ENCODE results near the gene GMDS. TPM values are rescaled to one million over a fixed set of nuclear protein-coding genes. Genes with fewer than 3 reads are reported as not detected.

The GMDS gene
- total RNA-seq, 1 experiment from 2014 or later = 10.0 TPM

GRCh38 chr6:1940381-1940780, 305.0 kb downstream of the GMDS start:
- DNase-seq (ENCODE audit: low read depth) = no peak

GRCh38 chr6:1933292-1933691, 312.1 kb downstream of the GMDS start:
- no peak for DNase-seq (ENCODE audit: low read depth)

GRCh38 chr6:1931817-1932216, 313.6 kb downstream of the GMDS start:
- DNase-seq (ENCODE audit: low read depth) = no peak

- no peak for DNase-seq (ENCODE audit: low read depth)
These were observed 315.0 kb downstream of the GMDS start for GRCh38 chr6:1930356-1930755.

GRCh38 chr6:1929931-1930330, 315.5 kb downstream of the GMDS start:
- no peak for DNase-seq (ENCODE audit: low read depth)

- no peak for DNase-seq (ENCODE audit: low read depth)
These were observed 319.5 kb downstream of the GMDS start for GRCh38 chr6:1925743-1926430.

GRCh38 chr6:1923449-1923848, 322.0 kb downstream of the GMDS start:
- no peak for DNase-seq (ENCODE audit: low read depth)

- DNase-seq (ENCODE audit: low read depth) = peak; percentile 98
These were observed 327.6 kb downstream of the GMDS start for GRCh38 chr6:1917626-1918371.

GRCh38 chr6:1916334-1917070, 328.9 kb downstream of the GMDS start:
- peak; percentile 71 for DNase-seq (ENCODE audit: low read depth)

- DNase-seq (ENCODE audit: low read depth) = no peak
These were observed 330.2 kb downstream of the GMDS start for GRCh38 chr6:1915226-1915625.

GRCh38 chr6:1913577-1913976, 331.8 kb downstream of the GMDS start:
- DNase-seq (ENCODE audit: low read depth) = no peak

GRCh38 chr6:1912731-1913130, 332.7 kb downstream of the GMDS start:
- DNase-seq (ENCODE audit: low read depth) = no peak

GRCh38 chr6:1911474-1911873, 333.9 kb downstream of the GMDS start:
- DNase-seq (ENCODE audit: low read depth) = no peak

GRCh38 chr6:1910621-1911407, 334.6 kb downstream of the GMDS start:
- DNase-seq (ENCODE audit: low read depth) = no peak

GRCh38 chr6:1908784-1909183, 336.6 kb downstream of the GMDS start:
- DNase-seq (ENCODE audit: low read depth) = no peak

GRCh38 chr6:1906609-1907008, 338.8 kb downstream of the GMDS start:
- no peak for DNase-seq (ENCODE audit: low read depth)

- DNase-seq (ENCODE audit: low read depth) = no peak
These were observed 339.4 kb downstream of the GMDS start for GRCh38 chr6:1906014-1906413.

GRCh38 chr6:1904898-1905297, 340.5 kb downstream of the GMDS start:
- no peak for DNase-seq (ENCODE audit: low read depth)

- no peak for DNase-seq (ENCODE audit: low read depth)
These were observed 341.0 kb downstream of the GMDS start for GRCh38 chr6:1904466-1904799.

GRCh38 chr6:1903780-1904465, 341.5 kb downstream of the GMDS start:
- DNase-seq (ENCODE audit: low read depth) = no peak

GRCh38 chr6:1901556-1901955, 343.8 kb downstream of the GMDS start:
- DNase-seq (ENCODE audit: low read depth) = peak; percentile 27

Measured in Daoy (cell line).